Measurements from ENCODE around the gene TMEM201. TPM values are rescaled to one million over a fixed set of nuclear protein-coding genes. Genes with fewer than 3 reads are reported as not detected.

Gene TMEM201
- total and polyA plus RNA-seq, 4 donors, result 4.5 to 10.8 (median 5.8) TPM

GRCh38 chr1:9606948-9607347 lies 18.2 kb downstream of the TMEM201 start:
- WGBS, 2 donors, result 82 to 86% methylated on average over 10 of the region's 10 CpGs
- H3K27ac ChIP-seq (ENCODE audit: low read depth in 1 of 2, low read length in 1 of 2), result no peak overlapping the region
- peaks cover 4 to 43% (median 9%) of the 10 kb centered on the region in 4 donors for H3K36me3 ChIP-seq (ENCODE audit: control insufficient read depth in 4 of 4, insufficient read depth in 4 of 4, low read length in 4 of 4)
- DNase-seq (no peak), ATAC-seq (ENCODE audit: insufficient read depth, low FRiP score) (no peak)
- H3K27me3 ChIP-seq (ENCODE audit: control insufficient read depth in 3 of 3, insufficient read depth in 3 of 3, low read length in 2 of 3), result no peaks in the 10 kb centered on the region
- peaks cover 0 to 6% (median 2%) of the 10 kb centered on the region in 5 donors for H3K4me1 ChIP-seq (ENCODE audit: control insufficient read depth in 5 of 5, insufficient read depth in 5 of 5, low read length in 5 of 5)
- H3K9me3 ChIP-seq (ENCODE audit: control insufficient read depth in 4 of 4, insufficient read depth in 3 of 4, low read length in 3 of 4), result no peaks in the 10 kb centered on the region
- H3K4me3 ChIP-seq, result no peak overlapping the region
- no peak for TF ChIP-seq CTCF (IDR thresholded peaks at IDR 0.05; ENCODE audit: control extremely low read depth, extremely low read depth)
- no peak overlapping the region for H3K9ac ChIP-seq (ENCODE audit: insufficient read depth in 1 of 2, low read length in 2 of 2)

- Histone ChIP-seq H3K27me3 (ENCODE audit: control insufficient read depth in 3 of 3, insufficient read depth in 3 of 3, low read length in 2 of 3) (no peaks in the 10 kb centered on the region), H3K9me3 (ENCODE audit: control insufficient read depth in 4 of 4, insufficient read depth in 3 of 4, low read length in 3 of 4) (no peaks in the 10 kb centered on the region), H3K4me3 (no peak overlapping the region), H3K4me1 (ENCODE audit: control insufficient read depth in 5 of 5, insufficient read depth in 5 of 5, low read length in 5 of 5) (peaks cover 0 to 6% (median 2%) of the 10 kb centered on the region in 5 donors), H3K27ac (ENCODE audit: low read depth in 1 of 2, low read length in 1 of 2) (no peak overlapping the region), H3K36me3 (ENCODE audit: control insufficient read depth in 4 of 4, insufficient read depth in 4 of 4, low read length in 4 of 4) (peaks cover 5 to 43% (median 9%) of the 10 kb centered on the region in 4 donors), H3K9ac (ENCODE audit: insufficient read depth in 1 of 2, low read length in 2 of 2) (no peak overlapping the region)
- no peak for TF ChIP-seq CTCF (IDR thresholded peaks at IDR 0.05; ENCODE audit: control extremely low read depth, extremely low read depth)
- ATAC-seq (ENCODE audit: insufficient read depth, low FRiP score), result no peak
- WGBS, 2 donors, result 86 to 92% methylated on average over 19 of the region's 19 CpGs
- DNase-seq, result no peak
Observed at GRCh38 chr1:9607352-9607751, 18.6 kb downstream of the TMEM201 start.

- TF ChIP-seq CTCF (IDR thresholded peaks at IDR 0.05; ENCODE audit: control extremely low read depth, extremely low read depth), result no peak
- no peaks in the 10 kb centered on the region for H3K4me1 ChIP-seq (ENCODE audit: control insufficient read depth in 5 of 5, insufficient read depth in 5 of 5, low read length in 5 of 5)
- H3K36me3 ChIP-seq (ENCODE audit: control insufficient read depth in 4 of 4, insufficient read depth in 4 of 4, low read length in 4 of 4), result peaks cover 9 to 46% (median 11%) of the 10 kb centered on the region in 4 donors
- H3K9me3 ChIP-seq (ENCODE audit: control insufficient read depth in 4 of 4, insufficient read depth in 3 of 4, low read length in 3 of 4), result no peaks in the 10 kb centered on the region
- H3K27me3 ChIP-seq (ENCODE audit: control insufficient read depth in 3 of 3, insufficient read depth in 3 of 3, low read length in 2 of 3), result no peaks in the 10 kb centered on the region
- DNase-seq (no peak), ATAC-seq (ENCODE audit: insufficient read depth, low FRiP score) (no peak)
- no peak overlapping the region for H3K9ac ChIP-seq (ENCODE audit: insufficient read depth in 1 of 2, low read length in 2 of 2)
- H3K4me3 ChIP-seq, result no peak overlapping the region
- H3K27ac ChIP-seq (ENCODE audit: low read depth in 1 of 2, low read length in 1 of 2), result no peak overlapping the region
- 94 to 96% methylated on average over 5 of the region's 5 CpGs for WGBS, 2 donors
Observed at GRCh38 chr1:9609998-9610397, 21.3 kb downstream of the TMEM201 start.

- ATAC-seq (ENCODE audit: insufficient read depth, low FRiP score) (no peak), DNase-seq (no peak)
- H3K4me1 ChIP-seq (ENCODE audit: control insufficient read depth in 5 of 5, insufficient read depth in 5 of 5, low read length in 5 of 5), result no peaks in the 10 kb centered on the region
- H3K9me3 ChIP-seq (ENCODE audit: control insufficient read depth in 4 of 4, insufficient read depth in 3 of 4, low read length in 3 of 4), result no peaks in the 10 kb centered on the region
- H3K9ac ChIP-seq (ENCODE audit: insufficient read depth in 1 of 2, low read length in 2 of 2), result no peak overlapping the region
- H3K27ac ChIP-seq (ENCODE audit: low read depth in 1 of 2, low read length in 1 of 2), result no peak overlapping the region
- H3K4me3 ChIP-seq, result no peak overlapping the region
- TF ChIP-seq CTCF (IDR thresholded peaks at IDR 0.05; ENCODE audit: control extremely low read depth, extremely low read depth), result no peak
- H3K27me3 ChIP-seq (ENCODE audit: control insufficient read depth in 3 of 3, insufficient read depth in 3 of 3, low read length in 2 of 3), result no peaks in the 10 kb centered on the region
- H3K36me3 ChIP-seq (ENCODE audit: control insufficient read depth in 4 of 4, insufficient read depth in 4 of 4, low read length in 4 of 4), result peaks cover 9 to 46% (median 11%) of the 10 kb centered on the region in 4 donors
- 94 to 95% methylated on average over 25 of the region's 25 CpGs for WGBS, 2 donors
Observed at GRCh38 chr1:9610548-9610947, 21.8 kb downstream of the TMEM201 start.
